ENCODE results near the gene DOHH. TPM values are rescaled to one million over a fixed set of nuclear protein-coding genes. Genes with fewer than 3 reads are reported as not detected.
A peak's percentile ranks its signal among the peaks of the same experiment; 100 is the strongest.
"Not testable (repeated sequence)": the region's sequence is repeated elsewhere in the genome, so short reads cannot be mapped to it uniquely, and the experiment has no call there.

DOHH gene
- total and polyA plus RNA-seq, 4 experiments from 2014 or later: 3.1 to 13.0 (median 8.3) TPM

GRCh38 chr19:3452171-3452941 is 48.1 kb downstream of the DOHH start:
- Histone ChIP-seq H3K27me3 (ENCODE audit: insufficient read depth, low read length) (no peaks in the 10 kb centered on the region), H3K4me3 (ENCODE audit: low read length in 2 of 2) (no peak overlapping the region), H3K36me3 (ENCODE audit: insufficient read depth, low read length) (peaks cover 11% of the 10 kb centered on the region), H3K9me3 (ENCODE audit: control insufficient read depth in 1 of 2, low read length in 2 of 2) (no peaks in the 10 kb centered on the region), H3K27ac (ENCODE audit: low read depth, low read length) (no peak overlapping the region), H3K4me1 (ENCODE audit: insufficient read depth, low read length) (no peaks in the 10 kb centered on the region)
- Mint-ChIP-seq H3K36me3 (peaks cover 11 to 23% of the 10 kb centered on the region in 2 donors), H3K27ac (no peak overlapping the region), H3K27me3 (no peaks in the 10 kb centered on the region), H3K4me3 (no peak overlapping the region), H3K4me1 (no peaks in the 10 kb centered on the region), H3K9me3 (no peaks in the 10 kb centered on the region)
- CTCF ChIA-PET (ENCODE audit: partially characterized antibody): interaction anchor here (1.1 kb wide), 1 partner anchor 20 kb away, joined by 3 read pairs; no protein-coding TSS in a partner anchor
- POLR2A ChIA-PET (ENCODE audit: partially characterized antibody): no interaction called here
- DNase-seq: peak in 1 of 5 donors; percentile 29
- intact Hi-C loops (cut with micrococcal nuclease): no loop called here

GRCh38 chr19:3451451-3451866 is 49.0 kb downstream of the DOHH start:
- Mint-ChIP-seq H3K4me1 (no peaks in the 10 kb centered on the region), H3K36me3 (peaks cover 11 to 23% of the 10 kb centered on the region in 2 donors), H3K27me3 (no peaks in the 10 kb centered on the region), H3K27ac (no peak overlapping the region), H3K9me3 (no peaks in the 10 kb centered on the region), H3K4me3 (no peak overlapping the region)
- H3K9me3 ChIP-seq (ENCODE audit: control insufficient read depth in 1 of 2, low read length in 2 of 2): no peaks in the 10 kb centered on the region
- CTCF ChIA-PET (ENCODE audit: partially characterized antibody): interaction anchor here (1.1 kb wide), 1 partner anchor 21 kb away, joined by 3 read pairs; no protein-coding TSS in a partner anchor
- intact Hi-C loops (cut with micrococcal nuclease): no loop called here
- no peaks in the 10 kb centered on the region for H3K27me3 ChIP-seq (ENCODE audit: insufficient read depth, low read length)
- no peaks in the 10 kb centered on the region for H3K4me1 ChIP-seq (ENCODE audit: insufficient read depth, low read length)
- DNase-seq: no peak
- H3K4me3 ChIP-seq (ENCODE audit: low read length in 2 of 2): no peak overlapping the region
- H3K36me3 ChIP-seq (ENCODE audit: insufficient read depth, low read length): peaks cover 11% of the 10 kb centered on the region
- POLR2A ChIA-PET (ENCODE audit: partially characterized antibody): no interaction called here
- H3K27ac ChIP-seq (ENCODE audit: low read depth, low read length): no peak overlapping the region

DNA sequence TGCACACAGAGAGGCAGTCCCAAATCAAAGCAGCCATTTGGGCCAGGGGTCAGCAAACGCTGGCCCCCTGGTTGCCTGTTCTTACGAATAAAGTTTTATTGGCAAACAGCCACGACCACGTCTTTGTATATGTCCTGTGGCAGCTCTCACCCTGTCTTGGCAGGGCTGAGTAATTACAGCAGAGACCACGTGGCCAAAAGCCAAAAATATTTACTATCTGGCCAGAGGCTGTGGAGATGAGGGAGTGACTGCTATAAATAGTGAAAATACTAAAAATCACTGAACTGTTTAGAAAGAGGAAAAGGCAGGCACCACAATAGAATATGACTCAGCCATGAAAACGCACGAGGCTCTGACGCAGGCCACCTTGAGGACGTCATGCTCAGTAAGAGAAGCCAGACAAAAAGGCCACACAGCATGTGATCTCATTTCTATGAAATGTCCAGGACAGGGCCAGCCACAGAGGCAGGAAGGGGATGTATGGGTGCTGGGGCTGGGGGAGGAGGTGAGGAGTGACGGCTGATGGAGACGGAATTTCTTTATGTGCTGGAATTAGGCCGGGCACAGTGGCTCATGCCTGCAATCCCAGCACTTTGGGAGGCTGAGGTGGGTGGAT is 49.6 kb downstream of the DOHH start:
- H3K27me3 Mint-ChIP-seq: no peaks in the 10 kb centered on the region
- no peaks in the 10 kb centered on the region for H3K27me3 ChIP-seq (ENCODE audit: insufficient read depth, low read length)
- H3K27ac Mint-ChIP-seq: peak overlapping the region in 3 of 7 donors; percentile 10 to 37 (median 35)
- no peaks in the 10 kb centered on the region for H3K4me1 Mint-ChIP-seq
- no peaks in the 10 kb centered on the region for H3K4me1 ChIP-seq (ENCODE audit: insufficient read depth, low read length)
- H3K36me3 Mint-ChIP-seq: peaks cover 14 to 22% of the 10 kb centered on the region in 2 donors
- H3K27ac ChIP-seq (ENCODE audit: low read depth, low read length): no peak overlapping the region
- ChIA-PET POLR2A (ENCODE audit: partially characterized antibody) (no interaction called here), CTCF (ENCODE audit: partially characterized antibody) (interaction anchor here (1.0 to 1.1 kb wide), 2 partner anchors 22 kb away, joined by 3 read pairs; no protein-coding TSS in a partner anchor)
- intact Hi-C loops (cut with micrococcal nuclease): no loop called here
- no peak overlapping the region for H3K4me3 ChIP-seq (ENCODE audit: low read length in 2 of 2)
- no peaks in the 10 kb centered on the region for H3K9me3 ChIP-seq (ENCODE audit: control insufficient read depth in 1 of 2, low read length in 2 of 2)
- H3K36me3 ChIP-seq (ENCODE audit: insufficient read depth, low read length): peaks cover 11% of the 10 kb centered on the region
- no peaks in the 10 kb centered on the region for H3K9me3 Mint-ChIP-seq
- no peak for DNase-seq
- no peak overlapping the region for H3K4me3 Mint-ChIP-seq

DNA sequence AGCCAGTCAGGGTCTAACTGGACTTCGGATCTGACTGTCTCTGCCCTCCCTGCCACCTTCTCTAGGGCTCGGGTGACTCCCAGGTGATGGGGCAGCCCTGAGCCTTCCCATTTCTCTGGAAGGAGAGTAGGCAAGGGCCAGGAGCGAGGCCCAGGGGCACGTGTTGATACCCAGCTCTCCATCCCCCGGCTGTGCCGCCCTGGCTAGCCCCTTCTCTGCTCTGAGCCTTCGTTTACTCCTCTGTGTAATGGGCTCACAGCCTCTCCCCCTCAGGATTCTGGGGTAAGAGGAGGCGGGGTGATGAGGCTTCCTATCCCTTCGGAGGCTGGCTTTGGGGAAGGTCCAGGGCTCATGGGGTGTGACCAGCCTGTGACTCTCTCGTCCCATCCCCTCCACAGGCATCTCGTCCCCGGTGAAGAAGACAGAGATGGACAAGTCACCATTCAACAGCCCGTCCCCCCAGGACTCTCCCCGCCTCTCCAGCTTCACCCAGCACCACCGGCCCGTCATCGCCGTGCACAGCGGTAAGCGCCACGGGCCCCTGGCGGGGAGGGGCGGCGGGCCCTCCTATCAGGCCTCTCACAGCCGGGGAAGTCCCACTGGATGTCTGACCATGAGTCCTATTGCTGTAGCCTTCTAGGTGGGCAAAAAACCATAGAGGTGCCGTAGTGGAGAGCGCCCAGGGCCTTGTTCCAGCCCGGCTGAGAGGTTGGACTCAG is 51.7 kb downstream of the DOHH start:
- ChIA-PET CTCF (ENCODE audit: partially characterized antibody) (no interaction called here), POLR2A (ENCODE audit: partially characterized antibody) (no interaction called here)
- DNase-seq: no peak
- no peaks in the 10 kb centered on the region for H3K27me3 ChIP-seq (ENCODE audit: insufficient read depth, low read length)
- Mint-ChIP-seq H3K4me3 (no peak overlapping the region), H3K27me3 (no peaks in the 10 kb centered on the region), H3K9me3 (no peaks in the 10 kb centered on the region), H3K4me1 (peaks cover 0 to 3% (median 0%) of the 10 kb centered on the region in 4 donors), H3K36me3 (peaks cover 16 to 17% of the 10 kb centered on the region in 2 donors), H3K27ac (no peak overlapping the region)
- peaks cover 7% of the 10 kb centered on the region for H3K36me3 ChIP-seq (ENCODE audit: insufficient read depth, low read length)
- H3K9me3 ChIP-seq (ENCODE audit: control insufficient read depth in 1 of 2, low read length in 2 of 2): no peaks in the 10 kb centered on the region
- intact Hi-C loops (cut with micrococcal nuclease): no loop called here
- H3K4me3 ChIP-seq (ENCODE audit: low read length in 2 of 2): no peak overlapping the region
- no peaks in the 10 kb centered on the region for H3K4me1 ChIP-seq (ENCODE audit: insufficient read depth, low read length)
- no peak overlapping the region for H3K27ac ChIP-seq (ENCODE audit: low read depth, low read length)

- intact Hi-C loops (cut with micrococcal nuclease); H3K36me3 ChIP-seq (ENCODE audit: insufficient read depth, low read length); POLR2A ChIA-PET (ENCODE audit: partially characterized antibody): not testable (repeated sequence)
Measured at GRCh38 chr19:3446657-3447056, 53.8 kb downstream of the DOHH start.

GRCh38 chr19:3444695-3445234 is 55.7 kb downstream of the DOHH start:
- no peaks in the 10 kb centered on the region for H3K27me3 ChIP-seq (ENCODE audit: insufficient read depth, low read length)
- no peaks in the 10 kb centered on the region for H3K4me1 ChIP-seq (ENCODE audit: insufficient read depth, low read length)
- H3K9me3 ChIP-seq (ENCODE audit: control insufficient read depth in 1 of 2, low read length in 2 of 2): no peaks in the 10 kb centered on the region
- ChIA-PET POLR2A (ENCODE audit: partially characterized antibody) (no interaction called here), CTCF (ENCODE audit: partially characterized antibody) (interaction anchor here (1.0 kb wide), 1 partner anchor 15 kb away, joined by 4 read pairs; no protein-coding TSS in a partner anchor)
- no peaks in the 10 kb centered on the region for H3K36me3 ChIP-seq (ENCODE audit: insufficient read depth, low read length)
- no peaks in the 10 kb centered on the region for H3K9me3 Mint-ChIP-seq
- H3K27me3 Mint-ChIP-seq: no peaks in the 10 kb centered on the region
- H3K4me3 Mint-ChIP-seq: no peak overlapping the region
- H3K27ac ChIP-seq (ENCODE audit: low read depth, low read length): no peak overlapping the region
- no peak overlapping the region for H3K27ac Mint-ChIP-seq
- H3K4me3 ChIP-seq (ENCODE audit: low read length in 2 of 2): no peak overlapping the region
- peaks cover 3 to 5% of the 10 kb centered on the region in 2 donors for H3K36me3 Mint-ChIP-seq
- intact Hi-C loops (cut with micrococcal nuclease): no loop called here
- H3K4me1 Mint-ChIP-seq: peaks cover 0 to 8% (median 4%) of the 10 kb centered on the region in 4 donors
- no peak for DNase-seq

More at GRCh38 chr19:3446657-3447056, 53.8 kb downstream of the DOHH start:
- CTCF ChIA-PET (ENCODE audit: partially characterized antibody); H3K4me3 Mint-ChIP-seq; H3K27ac ChIP-seq (ENCODE audit: low read depth, low read length); H3K9me3 Mint-ChIP-seq; H3K27me3 ChIP-seq (ENCODE audit: insufficient read depth, low read length); H3K27ac Mint-ChIP-seq; DNase-seq; H3K9me3 ChIP-seq (ENCODE audit: control insufficient read depth in 1 of 2, low read length in 2 of 2); H3K27me3 Mint-ChIP-seq; H3K4me1 Mint-ChIP-seq; H3K4me1 ChIP-seq (ENCODE audit: insufficient read depth, low read length); H3K4me3 ChIP-seq (ENCODE audit: low read length in 2 of 2): not testable (repeated sequence)
- H3K36me3 Mint-ChIP-seq: peaks cover 11 to 13% of the 10 kb centered on the region in 2 donors
